Measurements from ENCODE around the gene METTL21C.

The METTL21C gene

DNA sequence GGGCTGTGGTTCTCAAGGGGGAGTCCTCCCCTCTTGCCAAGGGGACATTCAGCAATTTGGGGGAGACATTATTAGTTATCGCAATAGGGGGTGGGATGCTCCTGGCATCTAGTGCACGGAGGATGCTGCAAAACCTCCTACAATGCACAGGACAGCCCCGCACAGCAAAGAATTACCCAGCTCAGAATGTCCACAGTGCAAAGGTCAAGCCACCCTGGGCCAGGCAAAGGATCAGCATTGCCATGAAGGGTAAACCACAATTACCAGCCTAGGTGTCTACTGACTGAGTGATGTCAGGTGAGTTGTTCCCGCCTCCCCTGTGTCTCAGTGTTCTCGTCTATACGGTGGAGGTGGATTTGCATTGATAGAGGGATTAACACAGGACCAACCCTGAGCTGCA lies 2.4 kb upstream of the METTL21C start:
- DNase-seq = no peak

- DNase-seq = no peak
These were observed 1.6 kb upstream of the METTL21C start for GRCh38 chr13:102696465-102696864.

DNA sequence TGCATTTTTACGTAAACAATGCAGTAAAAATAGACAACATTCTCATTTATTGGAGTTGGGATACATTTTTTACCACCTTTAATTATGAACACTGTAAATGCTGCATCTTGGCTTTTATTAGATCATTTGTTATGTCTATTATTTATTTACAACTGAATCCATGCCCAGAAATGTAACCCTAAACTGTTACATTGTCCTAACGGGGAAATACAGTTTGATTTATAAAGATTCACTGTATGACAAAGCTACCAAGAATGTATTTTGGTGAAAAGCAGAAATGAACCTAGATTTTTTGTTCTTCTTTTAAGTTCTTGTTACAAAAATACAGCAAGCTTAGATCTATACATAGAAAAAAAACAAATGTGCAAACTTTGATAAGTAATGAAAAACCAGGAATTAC lies 1.1 kb downstream of the METTL21C start:
- DNase-seq = no peak

DNA sequence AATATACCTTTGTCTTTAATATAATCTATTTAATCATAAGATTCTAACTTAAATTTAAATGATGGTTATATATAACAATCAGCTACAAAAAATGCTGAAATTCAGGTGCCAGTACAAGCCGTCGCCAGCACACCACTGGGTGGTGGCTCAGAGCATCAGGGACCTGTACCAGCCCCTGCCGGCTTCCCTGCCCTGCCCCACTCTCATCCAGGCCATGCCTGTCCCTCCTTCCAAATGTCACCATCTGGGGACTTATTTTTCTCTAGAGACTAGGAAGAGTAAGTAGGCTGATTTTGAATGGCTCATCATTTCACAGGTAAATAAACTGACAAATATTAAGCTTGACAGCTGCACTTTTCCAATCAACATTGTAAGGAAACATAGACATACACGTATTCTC lies 1.6 kb downstream of the METTL21C start:
- DNase-seq = no peak

DNA sequence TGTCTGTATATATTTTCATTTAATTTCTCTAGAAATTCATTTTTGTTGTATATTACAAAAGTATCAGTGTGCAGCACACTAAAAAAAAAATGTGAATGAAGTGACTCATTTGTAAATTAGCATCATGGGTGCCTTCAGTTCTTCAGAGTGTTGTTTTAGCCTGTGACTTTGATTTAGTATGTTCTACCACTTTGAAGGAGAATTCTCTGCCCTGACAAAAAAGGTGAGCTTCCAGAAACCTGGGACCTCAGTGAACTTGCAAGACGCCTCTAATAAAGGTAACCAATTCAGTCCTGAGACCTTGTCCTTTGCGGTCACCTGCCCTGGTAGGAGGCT lies 2.4 kb downstream of the METTL21C start:
- no peak for DNase-seq

DNA sequence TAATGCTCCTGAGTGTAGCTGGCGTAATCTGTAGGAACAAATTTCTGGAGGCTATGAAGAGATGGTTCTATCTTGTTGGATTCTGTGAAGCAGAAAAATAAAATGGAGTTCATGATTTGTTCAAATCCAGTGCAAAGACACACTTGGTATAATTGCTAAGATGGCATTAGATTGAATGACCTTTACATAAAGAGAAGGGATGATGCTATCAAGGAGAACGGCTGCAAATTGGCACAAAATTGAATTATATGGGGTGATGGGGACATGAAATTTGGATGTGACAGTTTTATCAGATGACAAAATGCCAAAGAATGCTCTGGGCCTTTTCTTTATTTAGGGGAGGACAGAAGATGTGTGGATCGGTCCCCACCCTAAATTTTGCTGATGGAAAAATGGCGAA lies 4.0 kb downstream of the METTL21C start:
- DNase-seq = no peak

GRCh38 chr13:102688306-102688973 lies 6.4 kb downstream of the METTL21C start:
- DNase-seq = no peak

GRCh38 chr13:102687520-102687919 lies 7.3 kb downstream of the METTL21C start:
- DNase-seq = no peak

DNA sequence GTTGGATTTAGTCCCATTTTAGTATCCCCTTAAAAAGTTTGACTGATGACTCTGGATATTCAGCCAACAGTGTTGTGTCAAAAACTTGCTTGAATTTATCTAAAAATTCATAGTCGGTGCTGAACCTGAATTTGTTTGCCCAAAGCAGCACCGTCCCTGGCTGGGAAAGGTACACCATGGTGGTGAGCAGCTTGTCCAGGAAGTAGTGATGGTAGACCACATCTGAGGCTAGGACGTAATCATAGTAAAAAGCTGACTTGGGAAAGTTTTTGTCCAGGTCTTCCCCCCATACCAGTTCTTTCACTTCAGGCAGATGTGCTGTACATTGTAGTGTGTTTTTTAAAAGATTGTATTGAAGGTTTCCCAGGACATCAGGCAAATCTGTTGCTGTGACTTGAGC lies 8.8 kb downstream of the METTL21C start:
- no peak for DNase-seq

GRCh38 chr13:102683637-102684036 lies 11.2 kb downstream of the METTL21C start:
- DNase-seq = no peak

DNA sequence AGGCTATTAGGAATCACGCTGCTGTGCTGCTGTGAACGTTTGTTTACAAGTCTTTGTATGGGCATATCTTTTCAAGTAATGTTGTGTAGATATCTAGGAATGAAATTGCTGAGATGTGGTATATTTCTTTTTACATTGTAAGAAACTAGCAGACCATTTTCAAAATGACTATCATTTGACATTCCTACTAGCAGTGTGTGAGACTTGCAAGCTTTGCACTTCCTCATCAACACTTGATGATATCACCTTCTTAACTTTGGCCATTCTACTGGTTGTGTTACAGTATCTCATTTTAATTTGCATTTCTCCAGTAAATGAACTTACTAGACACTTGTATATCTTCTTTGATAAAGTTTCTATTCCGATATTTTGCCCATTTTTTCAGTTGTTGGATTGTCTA lies 12.1 kb downstream of the METTL21C start:
- no peak for DNase-seq

DNA sequence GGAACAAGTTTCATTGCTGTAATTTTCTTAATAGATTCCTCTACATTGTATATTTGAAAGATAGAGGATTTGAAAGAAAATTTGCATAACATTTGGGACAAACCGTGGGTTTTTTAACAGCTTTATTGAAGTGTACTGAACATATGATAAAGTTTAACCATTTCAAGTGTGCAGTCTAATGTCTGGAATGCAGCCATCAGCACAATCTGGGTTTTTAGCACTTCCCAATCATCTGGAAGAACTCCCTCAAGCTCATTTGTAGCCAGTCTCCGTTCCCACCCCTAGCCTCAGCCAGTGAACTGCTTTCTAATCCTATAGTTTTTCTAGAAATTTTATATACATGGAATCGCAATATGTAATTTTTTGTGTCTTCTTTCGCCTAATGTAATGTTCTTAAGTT lies 12.6 kb downstream of the METTL21C start:
- DNase-seq = no peak

GRCh38 chr13:102680842-102681740 lies 13.8 kb downstream of the METTL21C start:
- no peak for DNase-seq

DNA sequence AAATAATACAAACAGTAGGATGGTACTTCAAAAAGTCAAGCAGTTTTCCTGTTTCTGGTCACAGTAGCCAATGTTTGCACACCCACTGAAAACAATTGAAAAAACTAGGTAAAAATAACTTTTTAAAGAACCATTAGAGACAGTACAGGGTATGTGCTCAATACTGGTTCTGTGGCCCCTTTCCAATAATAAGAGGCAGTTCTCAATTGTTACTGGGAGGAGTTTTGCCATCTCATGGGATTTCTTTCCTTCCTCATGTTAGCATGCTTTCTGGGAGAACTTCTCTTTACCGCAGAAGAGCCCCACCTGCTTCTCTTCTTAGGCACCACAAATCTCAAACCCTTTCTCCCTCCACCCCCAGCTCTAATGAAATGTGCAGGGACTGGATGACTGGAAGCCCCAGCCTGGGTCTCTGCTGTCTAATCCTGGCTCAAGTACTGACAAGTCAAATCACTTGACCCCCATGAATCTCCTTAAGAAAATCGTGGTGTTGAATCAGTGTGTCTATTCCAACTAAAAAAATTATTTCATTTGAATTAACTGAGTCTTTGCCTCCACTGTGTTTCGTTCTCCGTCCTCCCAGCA lies 14.6 kb downstream of the METTL21C start:
- no peak for DNase-seq

DNA sequence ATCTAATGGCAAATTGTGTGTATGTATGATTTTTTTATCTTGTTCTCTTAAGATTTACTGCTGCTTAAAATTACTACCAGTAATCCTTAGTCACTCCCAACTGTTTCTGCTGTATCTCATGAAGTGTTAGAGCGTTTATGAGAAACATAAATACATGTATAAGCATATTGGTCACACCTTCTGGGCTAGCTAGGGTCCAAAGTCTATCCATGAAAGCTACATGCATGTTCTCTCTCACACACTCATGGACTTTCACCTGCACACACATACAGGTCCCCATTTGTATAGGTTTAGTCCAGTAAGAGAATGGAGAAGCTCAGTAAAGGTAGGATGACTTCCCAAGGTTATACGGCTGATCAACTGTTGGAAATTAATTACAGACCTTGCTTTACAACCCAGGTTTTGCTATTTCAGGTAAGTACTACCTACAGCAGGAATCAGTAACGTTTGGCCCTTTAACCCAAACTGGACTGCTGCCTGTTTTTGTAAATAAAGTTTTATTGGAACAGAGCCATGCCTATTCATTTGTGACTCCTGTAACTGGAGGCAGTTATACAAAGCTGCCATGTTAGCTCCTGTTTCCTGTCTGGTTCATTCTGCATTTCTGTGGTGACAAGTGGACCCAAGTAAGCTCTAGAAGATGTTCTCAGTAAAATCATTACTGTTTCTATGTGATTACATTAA lies 15.3 kb downstream of the METTL21C start:
- DNase-seq = no peak

DNA sequence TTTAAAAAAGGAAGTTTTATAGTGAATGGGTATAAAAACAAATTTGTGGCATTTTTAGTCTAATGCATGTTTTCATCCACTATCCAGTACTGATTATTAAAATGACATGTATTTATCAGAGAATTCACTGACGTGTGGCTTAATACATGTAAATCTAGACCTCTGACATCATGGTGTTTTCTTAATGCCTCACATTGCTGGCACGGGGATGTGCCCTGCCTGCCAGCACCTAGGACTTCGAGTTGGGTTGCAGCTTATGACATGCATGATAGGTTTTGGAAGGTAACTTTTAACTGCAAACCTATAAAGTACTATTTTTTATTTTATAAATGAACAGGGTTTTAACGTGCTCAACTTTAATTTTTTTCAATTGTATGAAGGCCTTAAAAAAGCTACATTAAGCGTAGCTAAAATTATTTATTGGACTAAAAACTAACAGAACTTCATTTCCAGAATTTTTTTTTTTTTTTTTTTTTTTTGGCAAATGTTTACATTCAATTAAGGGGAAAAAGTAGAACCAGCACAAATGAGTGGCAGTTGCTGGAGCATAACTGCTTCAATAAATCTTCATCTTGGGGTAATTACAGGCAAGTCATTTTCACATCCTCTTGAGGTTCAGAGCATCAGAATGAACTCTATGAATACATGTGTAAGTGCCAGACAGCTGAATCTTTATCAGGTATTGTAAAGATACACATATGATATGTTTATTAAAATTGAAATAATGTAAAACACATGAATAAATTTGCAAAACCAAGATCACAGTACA lies 16.3 kb downstream of the METTL21C start:
- no peak for DNase-seq

DNA sequence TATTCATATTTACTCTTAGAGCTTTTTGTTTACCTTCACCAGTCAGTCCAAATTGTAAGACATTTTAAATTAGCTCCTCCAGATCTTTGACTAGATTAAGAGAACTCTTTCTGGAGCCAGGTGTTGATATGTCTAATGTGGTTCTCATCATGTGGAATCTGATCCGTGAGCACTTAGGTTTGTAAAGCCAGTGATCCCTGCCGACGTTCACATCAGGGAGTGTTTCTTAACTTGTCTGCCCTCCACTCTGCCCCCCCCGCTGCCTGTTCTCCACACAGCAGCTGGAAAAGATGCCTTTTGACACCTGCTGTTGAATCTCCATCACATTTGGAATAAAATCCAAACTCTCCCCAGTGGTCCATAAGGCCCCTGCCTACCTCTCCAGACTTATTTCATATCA lies 17.7 kb downstream of the METTL21C start:
- DNase-seq = no peak

DNA sequence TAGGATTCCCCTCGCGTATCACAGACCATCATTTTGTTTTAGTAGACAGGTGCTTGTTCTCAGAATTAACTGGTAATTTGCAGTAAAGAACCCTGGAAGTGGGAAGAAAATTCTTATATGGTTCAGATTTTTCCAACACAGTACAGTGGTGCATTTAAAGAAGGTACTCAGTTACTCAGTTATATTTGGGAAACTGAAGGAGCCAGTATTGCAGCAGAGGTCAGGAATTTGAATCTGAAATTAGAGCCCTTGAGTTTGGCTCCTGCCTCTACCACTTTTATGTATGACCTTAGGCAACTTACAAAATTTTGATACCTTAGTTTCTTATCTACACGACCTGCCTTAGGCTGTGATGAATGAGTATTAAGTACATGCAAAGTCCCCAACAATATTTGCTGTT lies 19.7 kb downstream of the METTL21C start:
- no peak for DNase-seq

DNA sequence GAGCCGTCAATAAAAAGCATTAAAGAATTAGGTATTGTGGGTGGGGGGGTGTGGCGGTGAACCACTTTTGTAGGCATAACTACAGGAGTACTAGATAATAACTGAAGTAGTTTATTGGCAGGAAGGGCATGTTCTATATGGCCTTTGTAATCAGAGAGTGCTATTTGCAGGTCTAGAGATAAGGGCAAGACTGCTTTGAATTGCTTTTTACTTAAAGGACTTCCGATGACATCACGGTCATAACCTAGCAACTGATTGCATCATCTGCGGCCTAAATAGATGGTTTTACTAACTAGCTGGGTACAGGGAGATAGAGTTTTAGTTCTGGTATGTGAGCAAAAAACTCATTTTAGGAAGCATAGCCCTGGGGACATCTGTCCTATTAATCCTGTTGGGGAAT lies 24.7 kb downstream of the METTL21C start:
- no peak for DNase-seq

DNA sequence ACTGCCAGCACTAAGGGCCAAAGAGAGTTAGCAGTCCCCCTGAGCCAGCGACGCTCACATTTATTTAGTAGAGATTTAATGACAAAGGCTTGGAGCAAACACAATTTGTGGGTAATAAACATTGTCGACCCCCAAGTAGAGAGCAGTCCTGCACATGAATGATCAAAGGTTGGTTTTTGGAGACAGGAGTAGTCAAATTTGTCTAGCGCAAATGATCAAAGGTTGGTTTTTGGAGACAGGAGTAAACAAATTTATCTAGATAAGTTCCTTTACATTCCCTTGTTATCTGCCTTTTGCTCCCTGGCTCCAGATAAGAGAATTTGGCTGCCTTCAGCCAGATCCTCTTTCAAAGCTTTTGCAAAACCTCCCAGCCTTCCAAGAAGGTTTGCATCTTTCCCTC lies 26.9 kb downstream of the METTL21C start:
- DNase-seq = no peak

DNA sequence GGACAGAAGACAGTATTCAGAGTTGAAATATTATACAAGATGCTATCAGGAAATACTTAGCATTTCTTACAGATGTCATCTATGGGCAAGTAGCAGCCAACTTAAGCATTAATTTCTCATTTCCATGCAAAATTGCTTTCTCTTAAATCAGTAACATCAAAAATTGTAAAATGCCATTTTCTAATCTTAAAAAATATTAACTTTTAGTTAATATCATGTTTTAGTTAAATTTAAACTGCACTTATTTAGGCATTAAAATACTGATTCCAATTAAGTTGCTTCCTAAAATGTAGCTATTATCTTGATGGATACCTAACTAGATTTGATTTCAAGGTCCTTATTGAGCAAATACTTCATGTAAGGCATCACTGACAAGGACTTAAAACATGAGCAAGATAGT lies 27.8 kb downstream of the METTL21C start:
- no peak for DNase-seq

GRCh38 chr13:102659168-102659713 lies 35.6 kb downstream of the METTL21C start:
- DNase-seq = no peak

DNA sequence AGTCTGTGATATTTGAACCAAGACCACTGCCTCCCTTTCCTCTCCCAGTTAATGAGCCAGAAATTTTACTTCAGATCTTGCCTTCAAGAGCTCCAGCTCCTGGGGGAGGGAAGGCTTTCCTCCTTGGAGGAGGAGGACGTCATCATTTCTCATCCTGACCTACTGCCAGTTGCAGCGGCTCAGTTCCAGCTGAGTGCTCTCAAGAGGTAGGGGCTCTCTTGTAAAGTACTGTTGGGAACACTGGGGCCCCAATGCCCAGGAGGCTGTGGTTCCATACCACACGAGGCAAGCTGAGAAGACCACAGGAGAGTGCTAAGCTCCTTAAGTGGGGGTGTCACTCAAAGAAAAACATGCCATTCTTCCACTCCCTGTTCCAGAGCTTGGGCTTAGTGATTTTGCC lies 36.2 kb downstream of the METTL21C start:
- no peak for DNase-seq

All from NCI-H2081 treated with DMSO at 0.1 percent for 48 hours (cell line).